CD14-positive monocyte (primary cell): ENCODE results near the gene IPPK. TPM values are rescaled to one million over a fixed set of nuclear protein-coding genes. Genes with fewer than 3 reads are reported as not detected.

Source experiments
- DNase-seq, 3 donors: peaks; one replicate each; pipeline ENCODE4 v3.0.0-alpha.2; 2011 to 2022
- H2AFZ ChIP-seq: 2 replicates; pipeline ENCODE4 v1.6.0; 2012; ENCODE audit warnings: mild to moderate bottlenecking, low read depth, low read length, inconsistent platforms; ENCODE audit not compliant: insufficient read depth, poor library complexity, severe bottlenecking
- H3K27ac ChIP-seq, 2 donors: 1 replicate in 1 of 2; 2 replicates in 1 of 2; pipeline ENCODE4 v1.5.1; 2012 to 2013; ENCODE audit warnings: low read length in 2 of 2, control low read depth in 1 of 2, inconsistent platforms in 1 of 2, low read depth in 1 of 2, mild to moderate bottlenecking in 1 of 2
- H3K27me3 ChIP-seq, 2 donors: one replicate each; pipeline versions ENCODE4 v1.6.0 to v1.6.1; 2011 to 2013; ENCODE audit warnings: low read length in 2 of 2; ENCODE audit not compliant: control insufficient read depth in 2 of 2, insufficient read depth in 2 of 2
- H3K36me3 ChIP-seq, 2 donors: replicated peaks in 1 of 2; 1 replicate in 1 of 2; 2 replicates in 1 of 2; pipeline versions ENCODE4 v1.5.1 to v1.6.1; 2012 to 2013; ENCODE audit warnings: low read length in 2 of 2, control low read depth in 1 of 2, inconsistent platforms in 1 of 2, mild to moderate bottlenecking in 1 of 2; ENCODE audit not compliant: insufficient read depth in 2 of 2, control insufficient read depth in 1 of 2
- H3K4me1 ChIP-seq, 2 donors: 1 replicate in 1 of 2; 2 replicates in 1 of 2; pipeline versions ENCODE4 v1.5.1 to v1.6.1; 2012 to 2013; ENCODE audit warnings: low read length in 2 of 2, control low read depth in 1 of 2, inconsistent platforms in 1 of 2, mild to moderate bottlenecking in 1 of 2, moderate library complexity in 1 of 2; ENCODE audit not compliant: insufficient read depth in 2 of 2, control insufficient read depth in 1 of 2
- H3K4me2 ChIP-seq: replicated peaks from 2 replicates; pipeline ENCODE3; 2012; ENCODE audit warnings: low read length, moderate library complexity, mild to moderate bottlenecking; ENCODE audit not compliant: poor library complexity, severe bottlenecking; ENCODE audit errors: extremely low read depth
- H3K4me3 ChIP-seq, 3 experiments: fragments of 200-600 bp in 1 of 3; sonication (generic) in 1 of 3; replicated peaks in 1 of 3; 1 replicate in 2 of 3; 2 replicates in 1 of 3; pipeline ENCODE4 v1.5.1; 2011 to 2013; ENCODE audit warnings: low read length in 3 of 3, mild to moderate bottlenecking in 3 of 3, control low read depth in 2 of 3, low read depth in 2 of 3, inconsistent platforms in 1 of 3, moderate library complexity in 1 of 3
- H3K79me2 ChIP-seq: 2 replicates; pipeline ENCODE4 v1.6.0; 2012; ENCODE audit warnings: mild to moderate bottlenecking, control low read depth, inconsistent platforms, low read length, moderate library complexity; ENCODE audit not compliant: insufficient read depth
- H3K9ac ChIP-seq: 2 replicates; pipeline ENCODE4 v1.6.0; 2017; ENCODE audit warnings: low read length, mild to moderate bottlenecking; ENCODE audit not compliant: insufficient read depth, poor library complexity, severe bottlenecking
- H3K9me3 ChIP-seq, 2 donors: replicated peaks in 1 of 2; 1 replicate in 1 of 2; 2 replicates in 1 of 2; pipeline versions ENCODE4 v1.5.1 to v1.6.1; 2012 to 2013; ENCODE audit warnings: low read length in 2 of 2, control low read depth in 1 of 2; ENCODE audit not compliant: control insufficient read depth in 1 of 2, insufficient read depth in 1 of 2
- H4K20me1 ChIP-seq: 2 replicates; pipeline ENCODE4 v1.6.0; 2012; ENCODE audit warnings: mild to moderate bottlenecking, low read length, control low read depth, moderate library complexity; ENCODE audit not compliant: insufficient read depth
- H3K27ac Mint-ChIP-seq, 7 donors: one replicate each; pipeline ENCODE4 v1.8.0; 2020; ENCODE audit warnings: mild to moderate bottlenecking in 7 of 7, mixed read lengths in 7 of 7, moderate library complexity in 6 of 7, inconsistent platforms in 2 of 7
- H3K27me3 Mint-ChIP-seq, 3 donors: one replicate each; pipeline ENCODE4 v1.8.0; 2021 to 2022; ENCODE audit warnings: low read depth in 3 of 3, mild to moderate bottlenecking in 3 of 3, mixed read lengths in 3 of 3, moderate library complexity in 3 of 3, inconsistent platforms in 1 of 3
- H3K36me3 Mint-ChIP-seq, 2 donors: one replicate each; pipeline ENCODE4 v1.8.0; 2020; ENCODE audit warnings: mixed read lengths in 2 of 2, inconsistent platforms in 1 of 2, mild to moderate bottlenecking in 1 of 2
- H3K4me1 Mint-ChIP-seq: one replicate; pipeline ENCODE4 v1.8.0; 2020; ENCODE audit warnings: mild to moderate bottlenecking, mixed read lengths
- H3K4me3 Mint-ChIP-seq, 2 donors: one replicate each; pipeline ENCODE4 v1.8.0; 2020; ENCODE audit warnings: mild to moderate bottlenecking in 2 of 2, mixed read lengths in 2 of 2, moderate library complexity in 1 of 2
- H3K9me3 Mint-ChIP-seq, 7 donors: one replicate each; pipeline ENCODE4 v1.8.0; 2020 to 2022; ENCODE audit warnings: mixed read lengths in 7 of 7, mild to moderate bottlenecking in 6 of 7, moderate library complexity in 6 of 7, inconsistent platforms in 2 of 7
- WGBS: methylation state at CpG from one replicate; pipeline ENCODE4 v1.1.5; 2013; ENCODE audit warnings: missing lambda C conversion rate; ENCODE audit not compliant: insufficient coverage; 5-methylcytosine and 5-hydroxymethylcytosine counted together
- intact Hi-C, 2 donors: fragments of 100-400 bp; cut with micrococcal nuclease; formaldehyde crosslinking; loops; one replicate each; pipeline versions ENCODE4 v1.15.0 to v1.15.1; 2023
- polyA plus RNA-seq, 3 donors: library from polyadenylated mRNA; depleted of rRNA in 1 of 3; unstranded in 2 of 3; stranded (reverse) in 1 of 3; fragments of 300-500 nt in 2 of 3; fragments of >200 nt in 1 of 3; fragmentation: Illumina TruSeq in 2 of 3; gene quantifications; 1 replicate in 2 of 3; 2 replicates in 1 of 3; pipeline ENCODE4 v1.2.3, GENCODE V29; 2012 to 2021
- TF ChIP-seq, protein P1 (sequence below): fragments of 200-600 bp; IDR thresholded peaks from one replicate; pipeline ENCODE4 v1.8.0; 2022; ENCODE audit warnings: antibody characterized with exemption, mild to moderate bottlenecking

Gene IPPK
- polyA plus RNA-seq, 3 donors, result 1.9 to 11.6 (median 3.2) TPM

DNA sequence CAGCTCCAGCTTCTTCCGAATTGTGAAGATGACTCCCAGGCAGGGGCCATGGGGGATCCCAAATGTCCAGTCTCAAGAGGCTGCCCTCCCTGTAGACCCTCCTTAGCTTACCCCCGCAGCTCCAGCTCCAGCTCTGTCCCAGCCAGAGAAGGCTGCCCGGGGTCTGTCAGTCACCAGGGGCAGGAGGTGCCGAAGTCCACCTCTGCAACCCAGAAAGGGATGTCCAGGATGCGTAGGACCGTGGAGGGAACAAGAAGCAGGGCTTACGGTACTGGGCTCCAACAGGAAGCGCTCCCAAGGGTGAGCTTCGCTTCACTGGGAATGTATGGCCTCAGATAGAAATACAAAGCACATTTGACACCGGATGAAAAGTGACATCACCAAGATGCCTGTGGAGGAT, 6.0 kb downstream of the IPPK start:
- H3K27ac Mint-ChIP-seq, result no peak overlapping the region
- H3K36me3 ChIP-seq, result peaks cover 8 to 49% of the 10 kb centered on the region in 2 donors
- H3K27ac ChIP-seq, result no peak overlapping the region

DNA sequence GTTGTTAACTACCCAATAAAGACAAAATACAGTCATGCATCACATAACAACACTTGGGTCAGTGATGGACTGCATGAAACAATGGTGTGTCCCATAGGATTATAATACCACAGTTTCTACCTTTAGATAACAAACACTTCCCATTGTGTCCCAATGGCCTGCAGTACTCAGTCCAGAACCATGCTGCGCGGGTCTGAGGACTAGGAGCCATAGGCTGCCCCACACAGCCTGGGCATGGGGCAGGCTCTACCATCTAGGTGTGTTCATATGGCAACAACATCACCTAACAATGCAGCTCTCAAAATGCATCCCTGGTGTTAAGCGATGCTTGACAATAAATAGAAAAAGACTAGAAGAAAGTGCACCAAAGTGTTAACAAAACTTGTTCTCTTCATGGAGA, 6.8 kb downstream of the IPPK start:
- 90% methylated on average over 2 of the region's 3 CpGs for WGBS
- intact Hi-C loops, result no loop called here
- Histone ChIP-seq H3K4me1 (no peaks in the 10 kb centered on the region), H3K79me2 (peaks cover 86% of the 10 kb centered on the region), H3K27ac (no peak overlapping the region), H3K27me3 (no peaks in the 10 kb centered on the region), H3K9me3 (no peaks in the 10 kb centered on the region), H3K4me2 (no peak overlapping the region), H2AFZ (no peak overlapping the region), H3K4me3 (no peak overlapping the region), H3K9ac (no peak overlapping the region), H3K36me3 (peaks cover 13 to 57% of the 10 kb centered on the region in 2 donors), H4K20me1 (peaks cover 56% of the 10 kb centered on the region)
- Mint-ChIP-seq H3K4me1 (peaks cover 13% of the 10 kb centered on the region), H3K9me3 (peaks cover 0 to 2% (median 0%) of the 10 kb centered on the region in 7 donors), H3K27ac (peak overlapping the region in 1 of 7 donors; percentile 48), H3K36me3 (peaks cover 34 to 39% of the 10 kb centered on the region in 2 donors), H3K27me3 (no peaks in the 10 kb centered on the region), H3K4me3 (no peak overlapping the region)
- no peak for DNase-seq
- TF ChIP-seq, protein P1, sequence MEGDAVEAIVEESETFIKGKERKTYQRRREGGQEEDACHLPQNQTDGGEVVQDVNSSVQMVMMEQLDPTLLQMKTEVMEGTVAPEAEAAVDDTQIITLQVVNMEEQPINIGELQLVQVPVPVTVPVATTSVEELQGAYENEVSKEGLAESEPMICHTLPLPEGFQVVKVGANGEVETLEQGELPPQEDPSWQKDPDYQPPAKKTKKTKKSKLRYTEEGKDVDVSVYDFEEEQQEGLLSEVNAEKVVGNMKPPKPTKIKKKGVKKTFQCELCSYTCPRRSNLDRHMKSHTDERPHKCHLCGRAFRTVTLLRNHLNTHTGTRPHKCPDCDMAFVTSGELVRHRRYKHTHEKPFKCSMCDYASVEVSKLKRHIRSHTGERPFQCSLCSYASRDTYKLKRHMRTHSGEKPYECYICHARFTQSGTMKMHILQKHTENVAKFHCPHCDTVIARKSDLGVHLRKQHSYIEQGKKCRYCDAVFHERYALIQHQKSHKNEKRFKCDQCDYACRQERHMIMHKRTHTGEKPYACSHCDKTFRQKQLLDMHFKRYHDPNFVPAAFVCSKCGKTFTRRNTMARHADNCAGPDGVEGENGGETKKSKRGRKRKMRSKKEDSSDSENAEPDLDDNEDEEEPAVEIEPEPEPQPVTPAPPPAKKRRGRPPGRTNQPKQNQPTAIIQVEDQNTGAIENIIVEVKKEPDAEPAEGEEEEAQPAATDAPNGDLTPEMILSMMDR, result no peak

More for the DNA sequence above, 6.0 kb downstream of the IPPK start:
- Histone ChIP-seq H3K4me3 (no peak overlapping the region), H4K20me1 (peaks cover 51% of the 10 kb centered on the region), H3K9ac (no peak overlapping the region), H2AFZ (no peak overlapping the region), H3K9me3 (no peaks in the 10 kb centered on the region), H3K79me2 (peaks cover 94% of the 10 kb centered on the region), H3K27me3 (no peaks in the 10 kb centered on the region), H3K4me2 (no peak overlapping the region), H3K4me1 (peaks cover 5 to 6% of the 10 kb centered on the region in 2 donors)
- Mint-ChIP-seq H3K9me3 (peaks cover 0 to 2% (median 0%) of the 10 kb centered on the region in 7 donors), H3K4me1 (peaks cover 21% of the 10 kb centered on the region), H3K27me3 (no peaks in the 10 kb centered on the region), H3K4me3 (no peak overlapping the region), H3K36me3 (peaks cover 30 to 34% of the 10 kb centered on the region in 2 donors)
- TF ChIP-seq, protein P1, result no peak
- intact Hi-C loops, result no loop called here
- WGBS, result 92% methylated on average over 10 of the region's 10 CpGs
- no peak for DNase-seq
